ENCODE measurements around the gene FOXP1.

GRCh38 chr3:71310359-71310979 is 273.1 kb downstream of the FOXP1 start:
- TF ChIP-seq POLR2A (IDR thresholded peaks at IDR 0.05) (no peak), CTCF (IDR thresholded peaks at IDR 0.05) (no peak), EP300 (IDR thresholded peaks at IDR 0.05) (no peak), POLR2AphosphoS5 (IDR thresholded peaks at IDR 0.05) (no peak)
